Measurements from ENCODE around the gene ELOVL4. TPM values are rescaled to one million over a fixed set of nuclear protein-coding genes. Genes with fewer than 3 reads are reported as not detected.
A peak's percentile ranks its signal among the peaks of the same experiment; 100 is the strongest.

The ELOVL4 gene
- total RNA-seq (2012; rRNA removed), result 2.3 and 5.0 TPM in 2 replicates
- polyA plus RNA-seq (2012; rRNA removed), result 1.5 and 2.2 TPM in 2 replicates
- 0.67 and 0.86 TPM in 2 replicates for polyA plus RNA-seq (2012; cell fraction: cytosol; rRNA removed)
- polyA plus RNA-seq (2012; cell fraction: nucleus; rRNA removed; ENCODE audit: low replicate concordance), result 0.34 and 0.96 TPM in 2 replicates
- Bru-seq, nascent RNA, result percentile 52 among the genes with signal in this experiment
- percentile 45 among the genes with signal in this experiment for BruChase-seq, experiment 1, labeled RNA remaining after a 6-hour chase
- BruChase-seq, experiment 2, labeled RNA remaining after a 2-hour chase, result percentile 52 among the genes with signal in this experiment
- long read RNA-seq, transcript ELOVL4-201 (6 exons, 3,042 nt), result major isoform, 20 of 21 reads
- long read RNA-seq, partial matches to known transcripts, result 0 of 21 reads
- long read RNA-seq, other reads (novel, unspliced or antisense), result 1 of 21 reads

- Histone ChIP-seq H3K9me1 (ENCODE audit: insufficient read depth, low read length) (peaks cover 11% of the 10 kb centered on the region; the same call in 1 of the 2 replicates), H4K8ac (ENCODE audit: low read depth in 2 of 2, low read length in 2 of 2) (peak within 1 kb of the TSS in 1 of 2 experiments; percentile 42; a peak in 2 of 4 replicates), H2BK120ac (ENCODE audit: low read depth, low read length) (no peak within 1 kb of the TSS), H2AFZ (replicated peaks; ENCODE audit: low read length, poor library complexity) (peak within 1 kb of the TSS; percentile 95), H3K27me3 (ENCODE audit: control insufficient read depth, insufficient read depth, low read length) (no peaks in the 10 kb centered on the region), H3K23ac (ENCODE audit: low read depth, low read length) (peak within 1 kb of the TSS; percentile 34), H4K91ac (ENCODE audit: insufficient read depth, low read depth, low read length) (no peak within 1 kb of the TSS), H3K9me3 (ENCODE audit: control insufficient read depth, insufficient read depth, low read length) (no peaks in the 10 kb centered on the region), H3K27ac (ENCODE audit: insufficient read depth, low read length) (peak within 1 kb of the TSS; percentile 0; the same call in 1 of the 2 replicates), H2AK5ac (ENCODE audit: low read depth, low read length) (0 out of 2 replicates have a peak within 1 kb of the TSS, but pooled peaks have one; percentile 2), H3K4me1 (ENCODE audit: control insufficient read depth, insufficient read depth, low read length) (peaks cover 1% of the 10 kb centered on the region; the same call in 1 of the 2 replicates), H3K18ac (ENCODE audit: low read depth, low read length) (no peak within 1 kb of the TSS), H3K9ac (ENCODE audit: low read depth, low read length) (peak within 1 kb of the TSS; percentile 47), H3K36me3 (ENCODE audit: control insufficient read depth, insufficient read depth, low read length) (no peaks in the 10 kb centered on the region), H2AK9ac (replicated peaks; ENCODE audit: low read depth, low read length, poor library complexity) (peak within 1 kb of the TSS; percentile 68), H4K20me1 (ENCODE audit: insufficient read depth, low read length) (no peaks in the 10 kb centered on the region), H4K5ac (ENCODE audit: low read depth, low read length) (peak within 1 kb of the TSS; percentile 33; the same call in 1 of the 2 replicates), H3K79me1 (ENCODE audit: low read depth in 1 of 2, low read length in 2 of 2) (peaks cover 17 to 25% of the 10 kb centered on the region in 2 experiments), H3K4ac (ENCODE audit: low read depth, low read length) (0 out of 2 replicates have a peak within 1 kb of the TSS, but pooled peaks have one; percentile 8), H2BK5ac (ENCODE audit: low read depth, low read length, poor library complexity, severe bottlenecking) (no peak within 1 kb of the TSS), H2BK20ac (ENCODE audit: low read depth, low read length) (no peak within 1 kb of the TSS), H2BK15ac (ENCODE audit: low read depth, low read length) (no peak within 1 kb of the TSS), H3K14ac (replicated peaks; ENCODE audit: low read depth, low read length) (peak within 1 kb of the TSS; percentile 19; the same call in 1 of the 2 replicates), H3K56ac (ENCODE audit: extremely low read depth, insufficient read depth, low read length) (peak within 1 kb of the TSS; percentile 19; the same call in 1 of the 2 replicates), H3K4me3 (ENCODE audit: insufficient read depth, low read depth, low read length) (peak within 1 kb of the TSS; percentile 79), H3K4me2 (ENCODE audit: low read depth, low read length) (peak within 1 kb of the TSS; percentile 89)
- POLR2A ChIA-PET (ENCODE audit: unreplicated experiment), result no interaction called here
- DNase-seq, result peak; percentile 74
- ATAC-seq (ENCODE audit: low read depth), result peak; percentile 92
- 0% methylated on average over 16 of the region's 84 CpGs; no CpG with 5 or more reads in 1 of the 2 experiments for WGBS, 2 experiments (ENCODE audit: extremely low coverage in 2 of 2, insufficient read length in 1 of 2)
- TF ChIP-seq MAZ (IDR thresholded peaks at IDR 0.05; ENCODE audit: borderline replicate concordance, low read depth, low read length) (peak; percentile 86), CHD1 (IDR thresholded peaks at IDR 0.05; ENCODE audit: low read depth, low read length) (no peak), CEBPB (IDR thresholded peaks at IDR 0.05; ENCODE audit: low read depth, low read length) (no peak), RFX5 (IDR thresholded peaks at IDR 0.05; ENCODE audit: low read depth, low read length) (no peak), NFE2L2 (IDR thresholded peaks at IDR 0.05; ENCODE audit: low read depth, low read length) (no peak), FOS (IDR thresholded peaks at IDR 0.05; ENCODE audit: low read depth, low read length) (no peak), MAFK (IDR thresholded peaks at IDR 0.05; ENCODE audit: low read depth, low read length) (no peak), POLR2A (IDR thresholded peaks at IDR 0.05; ENCODE audit: low read depth, low read length) (peak; percentile 66; the same call in 1 of the 2 replicates), USF2 (IDR thresholded peaks at IDR 0.05; ENCODE audit: low read depth, low read length) (peak; percentile 94)
- CTCF ChIA-PET, result interaction anchor here (0.6 to 1.5 kb wide), 3 partner anchors 11 to 1264 kb away, joined by 3 to 6 read pairs (median 4); no protein-coding TSS in a partner anchor
- in situ Hi-C loops (cut with MboI; ENCODE audit: low sequenced_read_pairs), result loop anchor here (10.0 kb wide), 1 partner anchor 57 kb away; the partner anchor contains the start of gene TTK
- no TSS peak for BruUV-seq (replicated peaks)
- dilution Hi-C loops (cut with HindIII; ENCODE audit: low sequenced_read_pairs, unreplicated experiment), result no loop called here
- intact Hi-C loops (cut with micrococcal nuclease), result loop anchor here (5.0 kb wide), 1 partner anchor 390 kb away; no protein-coding TSS in a partner anchor
Measured at GRCh38 chr6:79947191-79948186, at the start of gene ELOVL4. TSS of gene ELOVL4 (minus strand) at chr6:79947553. CDS start at chr6:79947279, 274 bp downstream.

Measured in IMR-90 (cell line).